HG03103 (cell line): Measurements from ENCODE around the gene FLII.
"Not testable (repeated sequence)": the region's sequence is repeated elsewhere in the genome, so short reads cannot be mapped to it uniquely, and the experiment has no call there.

Source experiments
- ATAC-seq: cut with Tn5 transposase; IDR thresholded peaks from one replicate; pipeline ENCODE4 v1.9.1; 2021; ENCODE audit warnings: low read depth; ENCODE audit not compliant: unreplicated experiment

FLII gene

GRCh38 chr17:18225121-18225641, 33.4 kb downstream of the FLII start, which contains the start of gene LLGL1:
Gene LLGL1, plus strand, starts transcription at chr17:18225635. Its CDS starts 48 bp downstream, at chr17:18225683.
- ATAC-seq: peak; percentile 87

GRCh38 chr17:18224387-18225120, 34.0 kb downstream of the FLII start:
- ATAC-seq: no peak

DNA sequence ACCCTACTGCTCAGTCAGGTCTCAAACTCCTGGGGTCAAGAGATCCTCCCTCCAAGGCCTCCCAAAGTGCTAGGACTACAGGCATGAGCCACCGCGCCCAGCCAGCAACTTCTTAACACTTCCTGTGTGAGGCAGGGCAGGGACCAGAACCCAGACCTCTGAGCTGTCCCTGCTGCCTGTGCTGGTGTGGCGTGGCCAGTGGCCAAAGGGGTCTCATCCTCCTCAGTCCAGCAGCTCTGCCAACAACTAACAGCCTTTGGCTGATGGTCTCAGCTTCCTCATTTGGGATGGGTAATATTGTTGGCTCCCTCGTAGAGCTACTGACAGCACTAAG, 34.5 kb downstream of the FLII start:
- no peak for ATAC-seq

DNA sequence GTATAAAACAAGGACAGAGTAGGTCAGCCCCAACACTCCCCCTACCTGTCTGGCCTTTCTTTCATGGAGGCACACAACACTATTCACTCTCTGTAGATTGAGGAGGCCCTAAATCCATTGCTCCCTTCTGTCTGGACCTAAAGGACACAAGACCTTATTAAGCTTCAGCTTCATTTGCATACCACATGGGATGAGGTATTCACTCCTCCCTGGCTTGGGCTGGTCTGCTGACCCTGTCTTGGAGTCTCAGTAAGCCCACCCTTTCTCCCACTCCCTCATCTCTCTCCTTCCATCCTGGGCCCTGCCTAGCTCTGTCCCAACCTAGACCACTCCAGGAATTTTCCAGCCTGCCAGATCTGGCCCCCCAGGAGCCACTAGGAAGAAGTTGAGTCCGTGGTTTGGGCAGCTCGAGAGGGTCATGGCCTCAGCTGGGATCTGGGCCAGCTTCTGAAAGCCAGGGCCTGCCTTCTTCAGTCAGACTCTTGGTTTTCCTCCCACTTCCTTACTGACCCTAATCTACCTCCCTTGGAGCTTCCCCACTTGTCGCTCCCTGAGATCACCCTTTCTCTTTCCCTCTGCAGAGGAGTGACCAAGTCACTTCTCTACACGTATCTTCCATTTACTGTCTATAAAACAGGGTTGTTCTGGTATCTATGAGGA, 39.7 kb downstream of the FLII start:
- no peak for ATAC-seq

- no peak for ATAC-seq
Measured at GRCh38 chr17:18217412-18218015, 41.0 kb downstream of the FLII start.

GRCh38 chr17:18216906-18217305, 41.6 kb downstream of the FLII start:
- not testable (repeated sequence) for ATAC-seq

- no peak for ATAC-seq
Measured at GRCh38 chr17:18213666-18214270, 44.8 kb downstream of the FLII start.

GRCh38 chr17:18208092-18208491, 50.4 kb downstream of the FLII start:
- no peak for ATAC-seq

GRCh38 chr17:18206962-18207361, 51.6 kb downstream of the FLII start:
- no peak for ATAC-seq

DNA sequence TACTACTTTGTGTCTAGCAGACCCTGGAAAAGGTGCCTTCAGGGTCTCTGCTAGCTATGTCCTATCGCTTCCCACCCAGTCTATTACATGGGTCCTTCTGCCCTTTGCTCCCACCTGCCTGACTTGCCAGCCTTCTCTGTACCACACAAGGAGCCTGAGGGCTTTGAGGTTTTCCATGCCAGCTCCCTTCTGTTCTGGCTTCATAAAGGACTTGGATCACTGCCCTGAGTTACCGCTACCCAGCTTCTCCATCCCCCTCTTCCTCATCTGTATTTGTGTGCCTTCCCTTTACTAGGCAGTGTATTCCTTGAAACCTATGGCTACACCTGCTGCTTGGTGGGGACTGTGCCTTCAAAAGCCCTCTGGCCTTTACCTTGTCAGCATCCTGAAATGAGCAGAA, 52.7 kb downstream of the FLII start:
- ATAC-seq: no peak

GRCh38 chr17:18203308-18203707, 55.2 kb downstream of the FLII start:
- ATAC-seq: no peak

DNA sequence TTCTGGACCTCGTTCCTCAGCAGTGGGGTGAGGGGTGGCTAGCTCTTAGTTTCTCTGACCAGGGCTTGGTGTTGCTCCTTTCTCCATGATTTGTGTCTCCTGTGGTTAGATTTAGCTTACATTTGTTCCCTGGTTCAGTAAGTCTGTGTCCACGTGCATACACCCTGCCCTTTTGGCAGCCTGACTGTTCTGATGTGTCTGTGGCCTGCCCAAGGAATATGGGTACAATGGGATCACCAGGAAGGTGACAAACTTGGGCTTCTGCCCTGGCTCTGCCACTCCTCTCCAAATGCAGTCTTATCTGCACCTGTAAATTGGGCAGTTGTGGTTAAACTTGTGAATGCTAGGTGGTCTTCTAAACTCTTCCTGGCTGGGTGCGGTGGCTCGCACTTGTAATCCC, 57.4 kb downstream of the FLII start:
- no peak for ATAC-seq

- ATAC-seq: no peak
Measured at GRCh38 chr17:18198530-18198929, 60.0 kb downstream of the FLII start.

GRCh38 chr17:18197535-18198194, 60.9 kb downstream of the FLII start:
- ATAC-seq: no peak

DNA sequence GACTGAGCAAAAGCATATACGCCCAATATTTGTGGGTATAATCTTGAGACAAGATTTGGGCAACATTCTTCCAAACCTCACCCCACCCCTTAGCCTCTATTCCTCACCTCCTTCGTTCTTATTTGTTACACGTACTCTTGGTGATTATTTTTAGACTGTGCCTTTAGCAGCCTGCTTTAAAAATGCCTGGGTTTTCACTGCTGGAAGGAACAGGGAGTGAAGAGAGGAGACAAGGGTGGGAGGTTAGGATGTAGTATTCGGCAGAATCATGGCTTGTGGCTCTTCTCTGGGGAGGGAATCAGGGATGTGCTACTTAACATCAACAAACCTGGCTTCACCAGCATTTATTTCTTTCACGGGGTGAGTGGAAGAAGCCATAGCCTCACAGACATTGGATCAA, 63.3 kb downstream of the FLII start:
- ATAC-seq: no peak
